Renal cortex interstitium (tissue), 11 donors: Measurements from ENCODE around the gene PPP3R2. TPM values are rescaled to one million over a fixed set of nuclear protein-coding genes. Genes with fewer than 3 reads are reported as not detected.
"Not testable (repeated sequence)": the region's sequence is repeated elsewhere in the genome, so short reads cannot be mapped to it uniquely, and the experiment has no call there.

Source experiments
- DNase-seq, 11 donors: peaks; one replicate each; pipeline ENCODE4 v3.0.0-alpha.2; 2013; ENCODE audit warnings: low read depth in 9 of 11, low spot score in 4 of 11; ENCODE audit errors: extremely low read depth in 1 of 11
- polyA plus RNA-seq, 3 donors: library from polyadenylated mRNA; unstranded; fragments of 120-200 nt; gene quantifications; one replicate each; pipeline ENCODE4 v1.2.1, GENCODE V29; 2013; ENCODE audit not compliant: insufficient read length in 3 of 3

Gene PPP3R2
- polyA plus RNA-seq, 3 donors: 0.06 TPM; not detected in 2

DNA sequence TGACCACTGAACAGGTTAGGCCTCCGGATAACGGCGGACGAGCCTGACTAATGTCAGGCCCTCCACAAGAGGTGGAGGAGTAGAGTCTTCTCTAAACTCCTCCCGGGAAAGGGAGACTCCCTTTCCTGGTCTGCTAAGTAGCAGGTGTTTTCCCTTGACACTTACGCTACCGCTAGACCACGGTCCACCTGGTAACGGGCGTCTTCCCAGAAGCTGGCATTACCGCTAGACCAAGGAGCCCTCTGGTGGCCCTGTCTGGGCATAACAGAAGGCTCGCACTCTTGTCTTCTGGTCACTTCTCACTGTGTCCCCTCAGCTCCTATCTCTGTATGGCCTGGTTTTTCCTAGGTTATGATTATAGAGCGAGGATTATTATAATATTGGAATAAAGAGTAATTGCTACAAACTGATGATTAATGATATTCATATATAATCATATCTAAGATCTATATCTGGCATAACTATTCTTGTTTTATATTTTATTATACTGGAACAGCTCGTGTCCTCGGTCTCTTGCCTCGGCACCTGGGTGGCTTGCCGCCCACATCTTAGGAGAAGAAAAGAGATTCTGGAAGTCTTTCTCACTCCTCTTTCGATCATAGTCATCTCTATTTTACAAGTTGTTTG lies 45.2 kb downstream of the PPP3R2 start:
- not testable (repeated sequence) for DNase-seq

DNA sequence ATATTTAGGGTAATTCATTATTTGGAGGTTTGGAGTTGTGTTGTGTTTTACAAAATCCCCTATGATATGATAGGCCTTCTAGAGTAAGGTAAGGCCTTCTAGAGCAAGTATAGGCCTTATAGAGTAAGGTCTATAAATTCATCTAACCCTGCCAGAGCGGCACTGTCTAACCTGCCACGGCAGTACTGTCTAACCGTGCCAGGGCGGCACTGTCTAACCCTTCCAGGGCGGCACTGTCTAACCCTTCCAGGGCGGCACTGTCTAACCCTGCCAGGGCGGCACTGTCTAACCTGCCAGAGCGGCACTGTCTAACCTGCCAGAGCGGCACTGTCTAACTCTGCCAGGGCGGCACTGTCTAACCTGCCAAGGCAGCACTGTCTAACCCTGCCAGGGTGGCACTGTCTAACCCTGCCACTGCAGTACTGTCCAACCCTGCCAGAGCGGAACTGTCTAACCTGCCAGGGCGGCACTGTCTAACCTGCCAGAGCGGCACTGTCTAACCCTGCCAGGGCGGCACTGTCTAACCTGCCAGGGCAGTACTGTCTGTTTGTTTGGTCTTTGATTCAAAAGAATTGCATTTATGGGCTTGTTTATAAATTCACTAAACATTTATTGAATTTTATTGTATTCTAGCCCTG lies 51.6 kb downstream of the PPP3R2 start:
- DNase-seq: no peak

Other genes with a start within 250 kb of the PPP3R2 start
- gene BAAT, start 210.0 kb downstream of the PPP3R2 start, polyA plus RNA-seq: under 1 TPM; 0.32 to 0.39 (median 0.36) TPM
- 10 to 100 TPM; 23.2 to 28.8 (median 24.3) TPM for gene MRPL50, start 196.4 kb downstream of the PPP3R2 start, polyA plus RNA-seq
- 10 to 100 TPM; 40.0 to 51.3 (median 47.9) TPM for gene ZNF189, start 196.1 kb downstream of the PPP3R2 start, polyA plus RNA-seq
- 100 to 1,000 TPM; 730 to 816 (median 733) TPM for gene ALDOB, start 159.2 kb downstream of the PPP3R2 start, polyA plus RNA-seq
- gene RNF20, start 61.1 kb downstream of the PPP3R2 start, polyA plus RNA-seq: 10 to 100 TPM; 59.9 to 71.9 (median 60.3) TPM
- gene GRIN3A, start 143.7 kb upstream of the PPP3R2 start, polyA plus RNA-seq: 1 to 10 TPM; 1.6 to 2.8 (median 2.0) TPM